ENCODE measurements around the gene TNFRSF18.

- no peak for TF ChIP-seq CTCF (conservative IDR thresholded peaks at IDR 0.05; ENCODE audit: low read length)
- TF ChIP-seq EZH2phosphoT487 (IDR thresholded peaks at IDR 0.05; ENCODE audit: borderline replicate concordance, low read depth, low read length): no peak
Observed at GRCh38 chr1:1232796-1233566, 26.6 kb upstream of the TNFRSF18 start.

All from OCI-LY7 (cell line).